ENCODE measurements around the gene FXYD6. TPM values are rescaled to one million over a fixed set of nuclear protein-coding genes. Genes with fewer than 3 reads are reported as not detected.
"Not testable (repeated sequence)": the region's sequence is repeated elsewhere in the genome, so short reads cannot be mapped to it uniquely, and the experiment has no call there.

The FXYD6 gene
- 0.20 and 1.0 TPM in 2 replicates for total RNA-seq

GRCh38 chr11:117876341-117877119 lies at the start of gene FXYD6:
Gene FXYD6 (minus strand): TSS chr11:117876658. CDS start chr11:117842776, 33,882 bp downstream.
- no peak for DNase-seq (ENCODE audit: low read depth)

DNA sequence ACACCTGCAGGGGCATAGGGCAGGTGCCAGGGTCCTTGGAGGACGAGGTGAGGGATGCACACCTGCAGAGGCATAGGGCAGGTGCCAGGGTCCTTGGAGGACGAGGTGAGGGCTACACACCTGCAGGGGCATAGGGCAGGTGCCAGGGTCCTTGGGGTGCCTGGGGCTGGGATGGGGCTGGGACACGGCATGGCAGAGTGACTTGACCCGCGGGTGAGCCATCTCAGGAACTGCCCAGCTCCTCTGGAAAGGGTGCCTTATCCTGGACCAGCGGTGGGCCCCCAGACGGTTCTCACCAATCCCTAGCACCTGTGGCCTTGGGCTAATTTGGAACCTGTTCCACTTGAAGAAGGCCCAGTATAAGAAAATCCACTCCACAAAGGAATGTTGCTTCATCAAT lies 49.7 kb upstream of the FXYD6 start:
- DNase-seq (ENCODE audit: low read depth) = not testable (repeated sequence)

DNA sequence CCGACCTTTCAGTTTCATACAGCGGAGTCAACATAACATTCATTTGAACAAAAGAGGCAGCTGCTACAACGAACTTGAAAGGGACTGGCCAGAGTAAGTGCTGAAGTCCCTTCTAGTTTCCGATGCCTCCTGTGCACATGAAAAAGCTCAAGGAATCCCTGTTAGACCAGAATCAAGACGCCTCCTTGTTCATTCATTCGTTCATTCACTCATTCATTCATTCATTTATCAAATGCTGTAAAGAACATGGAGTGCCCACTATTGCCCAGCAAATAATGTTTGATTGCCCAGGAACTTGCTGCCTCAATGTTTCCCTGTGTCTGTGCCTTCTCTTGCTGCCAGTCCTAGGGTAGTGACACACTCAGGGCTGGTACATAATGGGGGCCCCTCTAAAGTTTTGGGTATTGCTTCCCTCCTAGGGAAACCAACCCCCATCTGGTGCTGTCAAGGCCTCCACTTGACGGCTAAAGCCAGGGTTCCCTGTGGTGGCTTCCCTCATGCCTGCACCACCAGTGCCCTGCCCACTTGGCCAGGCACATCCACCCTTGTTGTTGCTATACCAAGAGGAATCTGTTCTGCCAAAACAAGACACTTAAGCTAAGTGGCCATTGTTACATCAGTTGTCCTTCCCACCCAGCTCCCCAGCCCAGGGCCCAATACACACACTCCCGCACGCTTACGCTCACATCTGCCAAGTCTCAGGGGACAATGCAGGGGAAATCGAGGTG lies 48.9 kb upstream of the FXYD6 start:
- no peak for DNase-seq (ENCODE audit: low read depth)

DNA sequence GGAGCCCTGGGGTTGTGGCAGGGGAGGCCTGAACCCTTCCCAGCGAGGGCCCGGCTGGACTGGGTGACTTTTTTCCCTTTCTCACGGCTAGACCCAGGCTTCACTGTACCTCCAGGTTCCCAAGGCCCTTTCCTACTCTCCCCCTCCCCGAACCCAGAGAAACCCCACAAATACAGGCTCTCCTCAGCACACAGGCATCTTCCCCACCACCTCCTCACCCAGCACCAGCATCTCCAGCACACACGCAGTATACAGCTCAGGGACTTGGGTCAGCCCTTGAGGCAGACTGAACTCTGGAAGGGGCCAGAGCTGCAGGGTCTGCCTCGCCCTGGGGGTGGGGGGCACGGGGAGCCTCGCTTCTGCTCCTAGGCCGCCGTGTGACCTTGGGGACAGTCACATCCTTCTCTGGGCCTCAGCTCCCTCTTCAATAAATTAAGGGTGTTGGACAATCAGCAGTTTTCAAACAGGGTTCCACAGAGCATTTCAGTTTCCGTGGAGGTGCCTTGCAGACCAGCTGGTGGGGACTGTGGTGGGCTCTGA lies 48.2 kb upstream of the FXYD6 start:
- DNase-seq (ENCODE audit: low read depth) = no peak

DNA sequence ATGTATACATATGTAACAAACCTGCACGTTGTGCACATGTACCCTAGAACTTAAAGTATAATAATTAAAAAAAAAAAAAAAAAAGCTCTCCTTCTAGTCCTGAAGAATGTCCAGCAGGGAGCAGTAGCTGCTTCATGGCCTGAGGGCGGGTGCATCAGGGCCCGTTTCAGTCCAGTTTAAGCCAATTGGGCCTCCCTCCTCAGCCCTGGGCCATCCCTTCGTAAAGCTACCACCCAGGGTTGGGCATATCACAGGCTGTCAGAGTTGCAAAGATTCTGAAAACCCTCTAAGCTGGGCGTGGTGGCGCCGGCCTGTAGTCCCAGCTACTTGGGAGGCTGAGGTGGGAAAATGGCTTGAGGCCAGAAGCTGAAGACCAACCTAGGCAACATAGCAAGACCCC lies 47.3 kb upstream of the FXYD6 start:
- no peak for DNase-seq (ENCODE audit: low read depth)

GRCh38 chr11:117923275-117923674 lies 46.8 kb upstream of the FXYD6 start:
- no peak for DNase-seq (ENCODE audit: low read depth)

DNA sequence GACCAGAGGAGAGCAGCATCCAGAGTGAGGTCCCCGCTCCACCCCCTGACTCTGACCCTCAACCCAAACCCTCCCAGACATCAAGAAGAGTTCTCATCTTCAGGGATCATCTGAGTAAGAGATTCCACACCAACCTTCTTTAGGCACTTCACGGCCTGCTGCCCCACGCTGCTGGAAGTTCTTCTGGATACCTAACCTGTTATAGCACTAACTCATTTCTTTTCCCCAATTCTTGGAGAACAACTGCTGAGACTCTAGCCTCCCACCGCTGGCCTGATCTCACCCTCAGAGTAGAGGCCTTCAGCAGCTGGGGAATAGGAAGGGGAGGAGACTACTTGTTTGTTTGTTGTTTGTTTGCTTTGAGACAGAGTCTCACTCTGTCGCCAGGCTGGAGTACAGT lies 45.4 kb upstream of the FXYD6 start:
- DNase-seq (ENCODE audit: low read depth) = no peak

DNA sequence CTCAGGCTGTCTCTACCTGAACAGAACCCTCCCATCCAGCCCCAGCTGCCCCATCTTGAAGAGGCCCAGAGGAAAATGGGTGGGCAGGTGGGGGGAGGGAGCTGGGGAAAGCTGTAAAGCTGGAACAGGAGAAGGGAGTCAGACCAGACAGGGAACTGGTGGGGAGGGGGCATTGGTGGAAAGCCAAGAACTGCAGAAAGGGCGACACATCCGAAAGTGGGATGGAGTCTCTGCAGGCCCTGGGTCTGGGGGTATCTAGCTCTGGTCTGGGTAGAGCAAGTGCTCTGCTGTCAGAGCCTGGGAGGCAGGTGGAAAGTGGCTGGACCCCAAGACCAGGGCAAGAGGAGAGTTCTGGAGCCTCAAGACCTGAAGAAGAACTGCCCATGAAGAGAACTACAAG lies 45.0 kb upstream of the FXYD6 start:
- no peak for DNase-seq (ENCODE audit: low read depth)

DNA sequence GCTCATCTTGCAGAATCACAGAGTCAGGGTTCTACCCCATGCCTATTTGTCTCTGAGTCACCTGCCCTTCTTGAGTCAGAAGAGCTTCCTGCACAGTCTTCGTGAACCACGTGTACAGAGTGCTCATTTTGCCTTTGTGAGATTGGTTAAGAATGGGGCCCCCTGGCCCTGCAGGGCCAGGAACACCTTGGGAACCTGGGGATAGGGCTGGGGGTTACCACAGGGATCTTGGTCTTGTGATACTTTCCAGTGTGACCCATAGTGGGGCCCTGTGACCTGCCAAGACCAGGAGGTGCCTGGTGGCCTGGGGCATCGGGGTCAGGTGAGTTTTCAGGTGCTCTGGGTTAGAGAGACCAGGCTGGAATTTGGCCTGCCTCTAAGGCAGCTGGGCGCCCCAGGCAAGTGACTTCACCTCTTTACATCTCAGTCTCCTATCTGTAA lies 43.3 kb upstream of the FXYD6 start:
- no peak for DNase-seq (ENCODE audit: low read depth)

- DNase-seq (ENCODE audit: low read depth) = no peak
Measured at GRCh38 chr11:117919341-117919740, 42.9 kb upstream of the FXYD6 start.

GRCh38 chr11:117918366-117919255 lies 42.2 kb upstream of the FXYD6 start:
- no peak for DNase-seq (ENCODE audit: low read depth)

DNA sequence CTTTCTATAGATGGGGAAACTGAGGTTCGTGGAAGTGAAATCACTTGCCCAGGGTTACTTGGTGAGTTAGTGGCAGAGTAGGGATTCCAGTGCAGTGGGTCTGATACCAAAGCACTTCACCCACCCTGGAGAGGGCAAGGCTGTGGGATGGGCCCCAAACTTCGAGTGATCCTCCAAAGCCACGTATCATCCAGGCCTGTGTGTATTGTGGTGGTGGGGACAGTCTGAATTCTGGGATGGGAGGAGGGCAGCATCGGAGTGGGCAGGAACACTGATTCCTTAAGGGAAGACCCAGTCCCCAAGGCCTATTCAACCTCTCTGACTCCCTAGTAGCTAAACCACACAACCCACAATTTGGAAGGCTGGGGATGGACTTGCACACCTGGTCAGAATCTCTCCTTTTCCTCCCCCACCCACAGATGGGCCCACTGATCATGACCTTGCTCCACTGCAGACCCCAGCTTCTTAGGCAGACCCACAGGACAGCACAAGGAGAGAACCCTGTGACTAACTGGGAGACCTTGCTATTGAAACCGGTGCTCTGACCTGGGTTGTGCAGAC lies 41.2 kb upstream of the FXYD6 start:
- no peak for DNase-seq (ENCODE audit: low read depth)

DNA sequence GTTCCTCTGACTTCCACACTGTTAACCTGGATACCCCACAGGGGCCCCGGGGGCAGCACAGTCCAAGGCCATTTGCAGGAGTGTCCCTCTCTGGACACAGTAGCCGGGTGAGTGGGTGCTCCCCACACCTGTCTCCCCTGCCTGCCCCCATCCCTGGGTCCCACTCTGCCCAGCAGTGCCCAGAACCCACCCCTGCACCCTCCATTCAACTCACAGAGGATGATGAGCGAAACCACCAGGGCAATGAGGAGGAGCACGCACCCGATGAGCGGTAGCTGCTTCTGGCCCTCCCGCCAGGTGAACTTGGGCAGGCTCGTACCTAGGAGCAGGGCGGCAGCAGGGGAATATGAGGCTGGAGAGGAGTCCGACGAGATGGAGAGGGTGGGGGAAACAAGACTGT lies 40.5 kb upstream of the FXYD6 start:
- DNase-seq (ENCODE audit: low read depth) = no peak

- no peak for DNase-seq (ENCODE audit: low read depth)
Measured at GRCh38 chr11:117915672-117916235, 39.3 kb upstream of the FXYD6 start.

DNA sequence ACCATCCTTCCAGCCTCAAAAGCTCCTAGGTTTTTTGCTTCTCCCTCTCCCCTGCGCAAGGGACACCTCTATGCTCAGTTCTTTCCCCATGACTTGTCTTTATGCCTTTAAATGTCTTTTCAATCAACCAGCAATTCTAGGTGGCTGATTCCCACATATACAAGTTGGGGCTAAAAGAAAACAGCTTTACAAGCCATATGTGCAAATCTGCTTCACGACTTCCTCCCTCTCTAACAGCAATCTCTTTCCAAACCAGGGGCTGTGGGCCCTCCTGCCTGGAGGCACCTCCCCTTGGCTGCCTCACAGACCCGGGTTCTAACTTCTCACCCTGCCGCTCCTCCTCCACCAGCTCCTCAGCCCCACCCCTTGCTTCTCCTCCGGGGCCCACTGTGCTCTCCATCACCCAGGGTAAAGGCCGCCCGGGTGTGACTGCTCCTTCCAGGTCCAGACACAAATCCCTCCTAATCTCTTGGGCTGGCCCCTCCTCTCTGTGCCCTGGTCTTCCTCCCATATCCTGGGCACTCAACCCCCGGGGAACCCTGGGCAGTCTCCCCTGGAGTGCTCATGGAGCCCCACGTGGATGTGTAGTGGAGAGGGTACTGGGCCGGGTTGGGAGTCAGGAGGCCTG lies 38.6 kb upstream of the FXYD6 start:
- no peak for DNase-seq (ENCODE audit: low read depth)

- no peak for DNase-seq (ENCODE audit: low read depth)
Measured at GRCh38 chr11:117914398-117914761, 37.9 kb upstream of the FXYD6 start.

GRCh38 chr11:117913736-117914397 lies 37.4 kb upstream of the FXYD6 start:
- DNase-seq (ENCODE audit: low read depth) = no peak

DNA sequence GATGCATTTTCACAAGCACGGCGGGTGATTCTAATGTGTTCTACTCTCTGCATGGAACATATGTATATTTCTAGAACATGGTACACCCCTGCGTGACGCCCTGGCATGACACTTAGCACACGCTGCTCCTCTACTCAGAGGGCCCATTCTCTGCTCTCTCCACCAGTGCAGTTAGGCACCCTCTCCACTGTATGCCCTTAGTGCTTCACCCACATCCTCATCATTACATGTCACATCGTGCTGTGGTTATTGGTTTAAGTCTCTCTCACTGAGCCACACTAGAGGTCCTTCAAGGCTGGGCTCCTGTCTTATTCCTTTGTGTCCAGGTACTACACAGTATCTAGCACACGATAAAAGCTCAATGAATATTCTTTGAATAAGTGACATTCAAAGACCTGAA lies 36.0 kb upstream of the FXYD6 start:
- DNase-seq (ENCODE audit: low read depth) = no peak

GRCh38 chr11:117911694-117912093 lies 35.2 kb upstream of the FXYD6 start:
- DNase-seq (ENCODE audit: low read depth) = no peak

DNA sequence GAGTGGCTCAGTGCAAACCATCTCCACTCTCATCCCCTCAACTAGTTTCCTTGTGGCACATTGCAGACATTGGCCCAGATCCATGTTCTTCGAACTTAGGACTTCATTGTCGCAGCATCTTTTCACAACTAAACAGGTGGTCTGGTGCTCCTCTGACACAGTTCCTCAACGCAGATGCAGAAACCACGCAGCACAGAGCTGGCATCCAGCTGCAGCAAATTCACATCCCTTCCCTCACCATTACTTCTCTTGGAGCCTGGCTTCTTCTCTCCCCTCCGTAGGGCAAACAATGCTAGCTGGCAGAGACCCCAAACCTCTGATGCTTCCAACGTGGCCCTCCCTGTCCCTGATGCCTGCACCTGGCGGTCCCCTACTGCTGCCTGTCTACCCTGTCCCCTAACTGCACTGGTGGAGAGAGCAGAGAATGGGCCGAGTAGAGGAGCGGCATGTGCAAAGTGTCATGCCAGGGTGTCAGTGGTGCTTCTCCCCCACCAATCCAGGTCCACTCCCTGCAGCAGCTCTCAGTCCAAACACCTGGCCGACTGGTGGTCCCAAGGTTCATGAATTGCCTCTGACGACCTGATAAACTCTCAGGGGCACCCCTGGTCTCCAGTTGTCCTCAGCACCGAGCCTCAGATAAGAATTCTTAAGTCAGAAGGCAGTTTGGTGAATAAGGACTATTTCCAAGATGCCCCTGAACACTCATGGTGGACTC lies 34.6 kb upstream of the FXYD6 start:
- DNase-seq (ENCODE audit: low read depth) = no peak

Data from renal cortical epithelial cell (primary cell).